GM19035 (cell line): ENCODE results near the gene KAT2B.
A peak's percentile ranks its signal among the peaks of the same experiment; 100 is the strongest.

Experiments used
- ATAC-seq: cut with Tn5 transposase; IDR thresholded peaks from one replicate; pipeline ENCODE4 v1.9.1; 2021; ENCODE audit not compliant: unreplicated experiment

Gene KAT2B

DNA sequence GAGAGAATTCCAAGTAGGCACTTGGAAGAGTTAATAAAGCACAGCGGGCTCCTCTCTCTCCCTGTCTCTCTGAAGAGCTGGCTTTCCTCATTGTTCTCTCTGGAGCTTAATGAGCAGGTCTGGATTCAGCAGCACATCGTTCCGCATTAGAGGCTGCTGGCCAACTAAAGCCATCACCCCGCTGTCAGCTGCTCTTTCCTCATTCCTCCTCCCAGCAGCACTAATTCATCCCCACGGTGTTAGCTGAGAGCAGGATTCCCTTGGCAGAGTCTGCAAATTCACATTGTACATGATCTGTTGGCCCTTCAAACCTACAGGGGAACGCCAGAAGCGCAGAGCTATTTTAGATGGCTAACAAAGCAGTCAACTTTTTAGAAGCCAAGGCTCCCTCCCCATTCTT is 101.6 kb downstream of the KAT2B start:
- ATAC-seq = no peak

DNA sequence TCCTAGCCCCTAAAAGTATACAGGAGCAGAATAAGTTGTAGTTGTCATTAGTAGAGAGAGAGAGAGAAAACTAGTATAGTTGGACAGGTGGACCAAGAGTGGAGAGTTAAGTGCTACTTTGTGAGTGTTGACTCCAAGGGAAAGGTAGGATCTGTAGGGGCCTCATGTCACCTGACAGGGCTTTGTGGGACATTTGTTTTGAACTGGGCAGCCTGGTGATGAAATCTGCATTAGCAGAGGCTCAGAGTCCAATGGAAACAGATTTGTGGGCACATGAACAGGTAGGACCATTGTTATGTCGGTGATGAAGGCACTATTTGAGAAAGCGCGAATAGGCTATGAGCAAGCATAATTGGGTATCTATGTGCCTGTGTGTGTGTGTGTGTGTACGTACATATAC is 102.3 kb downstream of the KAT2B start:
- no peak for ATAC-seq

DNA sequence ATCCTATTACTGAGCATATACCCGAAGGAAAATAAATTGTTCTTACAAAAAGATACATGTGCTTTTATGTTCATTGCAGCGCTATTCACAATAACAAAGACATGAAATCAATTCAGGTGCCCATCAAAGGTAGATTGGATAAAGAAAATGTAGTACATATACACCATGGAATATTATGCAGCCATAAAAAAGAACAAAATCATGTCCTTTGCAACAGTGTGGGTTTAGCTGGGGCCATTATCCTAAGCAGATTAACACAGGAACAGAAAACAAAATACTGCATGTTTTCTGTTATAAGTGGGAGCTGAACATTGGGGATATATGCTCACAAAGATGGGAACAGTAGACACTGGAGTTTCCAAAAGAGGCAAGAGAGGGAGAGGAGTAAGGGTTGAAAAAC is 103.3 kb downstream of the KAT2B start:
- no peak for ATAC-seq

DNA sequence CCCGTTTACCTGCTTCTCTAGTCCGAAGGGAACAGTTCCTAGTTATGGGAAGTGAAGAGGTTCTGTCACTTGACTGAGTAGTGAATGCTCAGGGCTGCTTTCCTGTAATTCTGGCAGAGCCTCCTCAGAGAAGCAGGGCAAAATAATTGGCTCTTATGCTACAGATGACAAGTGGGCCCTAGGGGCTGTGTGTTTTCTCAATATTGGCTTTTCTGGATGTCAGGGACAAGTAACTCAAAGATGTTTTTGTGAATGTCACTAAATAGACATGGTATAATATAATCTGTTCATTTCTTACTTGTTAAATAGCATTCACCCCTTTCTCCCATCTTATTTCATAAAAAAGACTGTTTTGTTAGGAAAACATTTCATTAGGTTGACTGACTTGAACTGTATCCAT is 105.6 kb downstream of the KAT2B start:
- no peak for ATAC-seq

DNA sequence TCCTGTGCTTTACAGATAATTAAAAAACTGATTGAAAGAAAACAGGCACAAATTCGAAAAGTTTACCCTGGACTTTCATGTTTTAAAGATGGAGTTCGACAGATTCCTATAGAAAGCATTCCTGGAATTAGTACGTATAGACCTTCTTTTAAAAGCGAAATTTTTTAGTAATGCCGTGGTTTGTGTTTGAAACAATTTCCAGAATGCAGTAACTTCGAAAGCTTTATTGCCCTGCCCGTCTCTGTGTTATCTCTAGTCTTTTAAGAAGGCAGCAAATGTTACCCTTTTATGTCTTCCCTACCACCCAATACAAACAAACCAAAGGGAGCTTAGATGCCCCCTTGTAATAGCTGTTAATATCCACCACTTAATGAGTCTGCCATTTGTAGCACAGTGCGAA is 106.1 kb downstream of the KAT2B start:
- ATAC-seq = no peak

DNA sequence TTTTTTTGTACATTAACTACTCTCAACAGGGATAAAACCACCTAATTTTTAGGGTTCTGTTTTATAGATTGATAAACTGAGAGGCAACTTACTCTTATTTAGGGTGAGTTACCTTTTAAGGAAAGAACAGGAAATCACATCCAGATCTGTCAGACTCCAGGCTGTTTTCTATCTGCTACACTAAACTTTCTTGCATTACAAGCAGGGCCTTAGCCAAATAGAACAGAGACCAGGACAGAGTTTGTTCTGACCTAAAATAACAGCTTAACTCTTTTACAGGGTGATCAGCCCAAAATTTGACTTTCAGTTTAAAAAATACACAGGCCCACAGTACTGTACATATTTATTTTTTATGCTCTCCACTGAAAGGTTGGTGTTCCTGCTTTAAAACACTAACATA is 107.1 kb downstream of the KAT2B start:
- ATAC-seq = no peak

DNA sequence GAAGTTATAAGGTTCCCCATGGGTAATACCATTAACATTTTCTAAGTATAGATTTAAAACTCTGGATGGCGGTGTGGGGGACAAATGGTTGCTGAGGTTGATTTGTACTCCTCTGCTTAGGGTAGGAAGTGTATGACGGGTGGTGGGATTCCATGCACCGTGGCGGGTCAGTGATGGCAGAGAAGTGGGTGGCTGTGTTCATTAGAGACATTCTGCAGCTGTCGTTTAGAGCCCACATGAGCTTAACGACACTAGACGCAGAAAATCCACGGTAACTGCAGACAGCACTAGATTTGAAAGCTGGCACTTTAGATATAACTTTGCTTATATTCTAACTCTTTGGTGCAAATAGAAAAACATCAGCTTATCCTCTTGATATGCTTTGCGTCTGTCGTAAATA is 108.2 kb downstream of the KAT2B start:
- ATAC-seq = no peak

DNA sequence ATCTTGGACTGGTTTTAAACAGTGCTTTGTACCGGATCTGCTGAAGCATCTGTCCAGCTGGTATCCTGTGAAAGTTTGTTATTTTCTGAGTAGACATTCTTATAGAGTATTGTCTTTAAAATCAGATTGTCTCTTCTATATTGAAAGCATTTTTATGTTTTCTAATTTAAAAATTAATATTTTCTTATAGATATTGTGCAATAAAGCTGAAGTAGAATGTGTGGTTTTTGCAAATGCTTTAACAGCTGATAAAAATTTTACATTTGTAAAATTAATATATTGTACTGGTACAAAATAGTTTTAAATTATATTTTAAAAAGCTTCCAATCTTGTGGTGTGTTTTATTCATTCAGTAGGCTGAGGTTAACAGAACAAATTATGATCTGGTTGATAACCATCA is 113.8 kb downstream of the KAT2B start:
- no peak for ATAC-seq

DNA sequence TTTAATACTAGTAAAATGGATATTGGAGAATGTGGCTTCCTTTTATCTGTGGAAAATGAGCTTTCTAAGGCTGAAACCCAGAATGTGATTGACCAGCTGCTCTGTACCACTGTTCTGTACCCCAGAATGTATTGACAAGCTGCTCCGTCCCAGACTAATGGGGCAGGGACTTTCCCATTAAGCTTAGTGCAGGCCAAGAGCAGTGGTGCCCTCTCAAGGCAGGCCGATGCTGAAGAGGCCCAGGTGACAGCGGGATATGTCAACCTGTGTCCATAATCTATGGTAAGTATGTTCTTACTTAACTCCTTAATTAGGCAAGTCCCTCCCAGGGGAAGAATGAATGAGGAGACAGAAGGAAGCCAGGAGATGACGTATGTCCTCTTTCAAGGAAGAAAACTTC is 114.7 kb downstream of the KAT2B start:
- no peak for ATAC-seq

DNA sequence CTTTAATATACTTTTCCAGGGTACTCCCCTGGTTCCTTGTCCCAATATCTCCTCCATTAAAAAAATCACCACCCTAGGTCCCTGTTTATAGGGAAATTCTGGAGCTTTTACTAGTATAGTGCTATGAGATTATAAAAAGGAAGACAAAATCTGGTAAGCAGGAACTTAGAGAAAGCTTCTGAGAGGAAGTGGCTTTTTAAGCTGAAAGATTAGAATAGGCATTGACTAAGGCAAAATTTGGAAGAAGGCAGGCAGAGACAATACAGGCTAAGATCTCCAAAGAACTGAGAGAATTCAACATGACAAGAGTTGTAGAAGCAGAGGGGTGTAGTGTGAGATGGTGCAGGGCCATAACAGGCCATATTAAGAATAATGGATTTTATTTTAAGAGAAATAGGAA is 120.0 kb downstream of the KAT2B start:
- no peak for ATAC-seq

DNA sequence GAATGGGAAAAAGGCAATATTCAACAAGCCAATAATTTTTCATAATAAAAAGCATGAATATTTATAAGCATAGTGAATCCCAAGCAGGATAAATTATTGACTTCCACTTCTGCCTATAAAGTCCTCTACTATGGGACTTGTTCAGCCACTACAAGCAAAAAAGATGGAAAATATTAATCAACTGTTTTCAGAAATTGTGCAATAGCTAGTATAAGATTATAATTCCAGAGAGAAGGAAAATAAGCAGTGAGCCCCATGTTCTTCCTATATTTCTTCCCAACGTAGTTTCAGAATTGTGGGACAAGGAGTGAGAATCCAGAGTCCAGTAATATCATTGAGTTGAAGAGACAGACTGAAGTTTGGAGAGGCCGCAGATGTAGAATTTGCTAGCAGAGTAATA is 121.5 kb downstream of the KAT2B start:
- no peak for ATAC-seq

DNA sequence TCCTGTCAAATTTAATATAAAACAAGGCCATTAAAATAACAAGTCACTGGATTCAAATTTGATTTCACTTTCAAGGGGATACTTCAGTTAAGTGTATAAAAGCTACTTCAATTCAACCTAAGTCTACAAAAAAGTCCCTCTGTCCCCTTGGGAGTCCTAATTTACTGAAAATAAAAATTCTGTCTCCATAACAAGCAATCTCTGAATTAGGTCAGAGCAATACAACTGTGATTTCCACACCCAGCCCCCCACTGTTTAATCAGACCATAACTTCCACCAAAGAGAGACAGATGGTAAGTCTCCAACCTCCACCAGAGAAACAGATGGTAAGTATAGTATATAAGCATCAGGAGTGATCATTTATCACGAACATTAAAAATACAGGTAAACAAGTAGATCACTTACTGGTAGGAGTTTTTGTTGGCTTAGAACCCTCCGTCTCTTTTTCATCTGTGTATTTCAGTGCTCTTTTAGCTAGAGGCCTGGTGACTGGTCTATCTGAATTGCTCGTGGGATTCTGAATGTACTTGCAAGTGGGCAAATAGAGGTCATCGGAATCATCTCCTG is 133.7 kb downstream of the KAT2B start:
- no peak for ATAC-seq

DNA sequence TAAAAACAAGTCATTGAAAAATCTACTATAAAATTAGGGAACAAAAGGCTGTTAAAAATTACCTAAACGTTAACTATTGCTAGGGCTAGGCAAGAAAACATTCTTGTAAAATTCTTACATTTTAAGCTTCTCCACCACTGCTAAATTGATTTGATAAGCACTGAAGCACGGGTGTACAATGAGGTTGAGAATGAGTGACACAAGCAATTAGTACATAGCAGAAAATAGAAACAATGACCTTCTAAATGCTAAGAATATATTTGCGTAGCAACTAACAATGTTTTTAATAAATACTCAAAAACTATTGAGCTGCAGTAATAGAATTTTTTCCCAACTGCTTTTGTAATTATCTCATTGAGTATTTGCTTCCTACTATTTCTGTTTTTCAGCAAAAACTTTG is 141.0 kb downstream of the KAT2B start:
- ATAC-seq = no peak

DNA sequence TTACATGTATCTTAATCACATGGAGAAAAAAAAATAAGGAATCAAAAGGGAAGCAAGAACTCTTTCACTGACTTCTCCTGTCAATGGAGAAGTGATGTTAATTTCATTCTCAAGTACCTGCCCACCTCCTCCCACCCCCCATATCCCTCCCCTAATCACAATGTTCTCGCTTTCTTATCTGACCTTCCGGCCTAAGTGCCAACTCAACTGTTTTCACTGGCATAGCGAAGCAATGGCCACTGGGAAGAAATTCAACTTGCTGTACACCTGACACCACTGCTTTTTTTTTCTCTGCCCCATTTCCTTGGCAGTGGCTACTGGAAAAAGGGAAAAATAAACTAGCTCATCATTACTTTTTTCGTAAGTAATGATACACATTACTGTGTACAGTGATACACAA is 142.0 kb downstream of the KAT2B start:
- ATAC-seq = no peak

DNA sequence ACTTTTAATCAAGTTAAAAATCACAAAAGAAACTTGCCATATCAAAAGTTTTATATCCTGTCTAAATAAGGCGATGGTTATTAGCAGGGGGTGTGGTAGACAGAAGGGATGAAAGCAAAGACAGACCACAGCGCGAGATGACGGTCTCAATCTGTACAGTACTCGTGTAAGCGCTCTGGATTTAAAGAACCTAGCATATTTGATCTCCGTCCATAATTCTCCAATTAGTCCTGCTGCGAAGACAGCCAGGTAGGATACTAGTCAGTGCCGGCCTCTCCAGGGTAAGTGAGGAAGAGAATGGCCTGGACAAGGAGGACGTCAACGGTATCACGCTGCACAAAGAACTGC is 145.1 kb downstream of the KAT2B start:
- ATAC-seq = peak; percentile 9

DNA sequence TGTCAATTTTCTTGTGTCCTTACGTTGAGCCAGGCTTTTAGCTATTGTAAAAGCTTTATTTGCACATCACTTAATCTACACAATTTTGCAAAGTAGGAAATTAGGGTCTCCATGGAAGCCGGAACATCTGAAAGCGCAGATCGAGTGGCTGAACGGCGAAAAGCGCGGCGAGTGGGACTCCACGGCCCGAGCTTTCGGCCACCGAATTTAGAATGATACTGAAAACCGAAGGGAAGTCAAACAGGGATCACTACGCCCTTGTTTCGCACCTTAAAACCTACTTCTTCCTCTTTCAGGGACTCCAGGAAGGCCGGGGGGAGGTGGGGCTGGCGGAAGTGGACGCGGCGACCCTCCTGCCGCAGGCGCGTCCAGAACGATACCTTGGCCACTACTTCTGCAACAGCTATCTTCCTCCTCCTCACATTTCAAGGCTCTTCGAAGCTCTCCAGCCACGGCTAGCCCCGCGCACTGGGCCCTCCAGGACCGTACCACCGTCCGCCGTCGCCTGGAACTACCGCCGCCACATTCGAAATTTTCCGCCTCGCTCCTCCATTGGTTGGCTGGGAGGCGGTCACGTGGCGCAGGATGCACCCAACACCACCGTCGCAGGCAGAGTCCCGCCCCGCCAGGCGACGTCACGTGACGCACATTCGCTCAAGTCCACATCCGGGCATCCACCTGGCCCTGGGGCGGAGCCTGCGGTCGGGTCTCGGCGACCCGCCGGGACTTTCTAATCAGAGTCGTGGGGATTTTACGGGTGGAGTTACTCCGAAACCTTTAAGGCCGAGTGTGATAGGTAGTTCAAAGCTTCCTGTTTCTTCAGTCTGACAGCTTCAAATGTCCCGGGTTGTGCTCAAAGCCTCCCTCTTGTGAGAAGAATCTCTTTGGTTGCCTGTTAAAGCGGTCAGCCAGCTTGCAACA is 145.7 kb downstream of the KAT2B start, which contains the start of gene SGO1:
Gene SGO1 (minus strand): TSS at position 528 of the 921 bp plus-strand sequence. CDS start 2,179 bp downstream, outside the sequence.
- peak; percentile 96 for ATAC-seq

DNA sequence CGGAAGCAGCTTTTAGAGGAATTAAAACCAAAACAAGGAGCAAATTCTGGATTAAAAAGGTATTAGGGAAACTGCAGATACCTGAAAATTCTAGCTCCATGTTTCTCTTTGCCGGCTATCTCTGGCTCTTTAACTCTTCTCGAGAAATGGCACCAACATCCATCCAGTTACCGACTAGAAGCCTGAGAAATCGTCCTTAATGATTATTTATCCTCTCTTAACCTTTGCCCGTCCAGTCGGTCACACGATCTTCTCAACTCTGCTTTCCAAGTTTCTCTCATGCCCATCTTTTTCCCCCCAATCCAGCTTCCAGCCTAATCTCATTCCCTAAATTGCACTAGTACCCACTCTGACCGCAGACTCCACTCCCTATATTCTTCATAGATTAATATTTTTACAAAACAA is 146.4 kb downstream of the KAT2B start:
- ATAC-seq = peak; percentile 6

DNA sequence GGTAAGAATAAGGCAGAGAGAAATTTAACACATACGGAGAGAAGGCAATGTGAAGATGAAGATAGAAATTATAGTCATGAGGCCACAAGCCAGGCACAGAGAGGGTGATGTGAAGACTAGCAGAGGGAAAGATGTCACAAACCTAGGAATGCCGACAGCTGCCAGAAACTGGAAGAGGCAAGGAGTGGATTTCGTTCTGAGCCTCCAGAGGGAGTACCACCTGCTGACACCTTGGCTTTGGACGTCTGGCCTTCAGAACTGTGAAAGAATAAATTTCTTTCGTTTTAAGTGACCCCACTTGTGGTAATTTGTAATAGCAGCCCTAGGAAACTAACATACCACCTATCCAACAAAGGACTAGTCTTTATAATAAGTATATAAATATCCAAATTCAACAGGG is 150.7 kb downstream of the KAT2B start:
- ATAC-seq = no peak

DNA sequence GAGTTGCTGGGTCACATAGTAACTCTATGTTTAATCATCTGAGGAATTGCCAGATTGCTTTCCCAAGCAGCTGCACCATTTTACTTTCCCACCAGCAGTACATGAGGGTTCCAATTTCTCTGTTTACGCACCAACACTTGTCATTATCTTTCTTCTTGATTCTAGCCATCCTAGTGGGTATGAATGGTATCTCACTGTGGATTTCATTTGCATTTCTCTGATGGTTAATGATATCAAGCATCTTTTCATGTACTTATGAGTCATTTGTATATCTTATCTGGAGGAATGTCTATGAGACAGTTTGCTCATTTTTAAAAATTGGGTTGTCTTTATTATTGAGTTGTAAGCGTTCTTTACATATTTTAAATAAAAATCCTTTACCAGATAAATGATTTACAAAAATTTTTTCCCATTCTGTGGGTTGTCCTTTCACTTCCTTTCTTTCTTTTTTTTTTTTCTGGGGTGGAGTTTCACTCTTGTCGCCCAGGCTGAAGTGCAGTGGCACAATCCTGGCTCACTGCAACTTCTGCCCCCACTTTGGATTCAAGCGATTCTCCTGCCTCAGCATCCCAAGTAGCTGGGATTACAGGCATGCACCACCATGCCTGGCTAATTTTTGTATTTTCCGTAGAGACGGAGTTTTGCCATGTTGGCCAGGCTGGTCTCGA is 154.7 kb downstream of the KAT2B start:
- ATAC-seq = no peak

DNA sequence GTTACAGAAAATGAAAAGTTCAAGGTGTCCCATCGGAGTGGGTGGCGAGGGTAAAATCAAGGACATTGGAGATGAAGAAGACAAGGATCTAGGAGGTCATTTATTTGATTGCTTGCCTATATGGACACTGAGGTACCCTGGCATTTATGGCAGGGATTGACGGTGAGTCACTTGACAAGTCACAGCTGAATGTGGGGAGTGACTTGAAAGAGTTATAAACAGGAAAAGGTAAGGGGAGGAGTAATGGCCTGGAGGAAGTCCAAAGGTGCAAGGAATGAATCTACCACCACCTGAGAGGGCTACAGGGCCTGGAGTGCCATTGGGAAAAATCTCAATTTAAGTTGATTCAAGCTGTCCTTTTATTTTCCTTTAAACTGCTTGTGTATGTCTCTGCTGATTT is 157.5 kb downstream of the KAT2B start:
- ATAC-seq = no peak

DNA sequence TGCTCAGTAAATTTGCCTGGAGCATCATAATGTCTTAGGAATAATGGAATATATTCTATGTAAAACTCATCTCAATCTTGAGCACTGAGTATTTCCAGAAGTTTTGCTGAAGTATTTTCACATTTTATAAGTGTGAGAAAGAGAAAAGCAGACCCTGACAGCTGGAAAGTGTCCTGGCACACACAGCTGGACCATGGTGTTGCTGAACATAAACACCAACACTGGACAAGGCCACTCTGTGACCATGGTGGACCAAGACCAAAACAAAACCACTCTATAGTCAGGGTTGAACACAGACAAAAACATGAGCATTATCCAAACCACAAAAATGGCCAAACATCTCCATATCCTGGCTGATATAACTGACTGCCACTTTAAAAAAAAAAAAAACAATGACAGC is 160.9 kb downstream of the KAT2B start:
- ATAC-seq = no peak
